B cell (primary cell): ENCODE measurements around the gene CLEC4D.

ENCODE experiments used
- CTCF ChIP-seq: fragments of 200-600 bp; IDR thresholded peaks from one replicate; pipeline ENCODE4 v1.8.0; 2022; ENCODE audit warnings: antibody characterized with exemption, mild to moderate bottlenecking
- EZH2 ChIP-seq: IDR thresholded peaks from 2 replicates; pipeline ENCODE4 v1.6.1; 2012; ENCODE audit warnings: borderline replicate concordance, low read depth, mild to moderate bottlenecking, moderate library complexity, low read length; ENCODE audit not compliant: insufficient read depth, poor library complexity, severe bottlenecking

- TF ChIP-seq CTCF (no peak), EZH2 (no peak)
Observed at GRCh38 chr12:8562310-8562709, 49.0 kb downstream of the CLEC4D start.
